Measurements from ENCODE around the gene PPEF2. TPM values are rescaled to one million over a fixed set of nuclear protein-coding genes. Genes with fewer than 3 reads are reported as not detected.

The PPEF2 gene
- total RNA-seq, 1 experiment from 2014 or later: not detected

DNA sequence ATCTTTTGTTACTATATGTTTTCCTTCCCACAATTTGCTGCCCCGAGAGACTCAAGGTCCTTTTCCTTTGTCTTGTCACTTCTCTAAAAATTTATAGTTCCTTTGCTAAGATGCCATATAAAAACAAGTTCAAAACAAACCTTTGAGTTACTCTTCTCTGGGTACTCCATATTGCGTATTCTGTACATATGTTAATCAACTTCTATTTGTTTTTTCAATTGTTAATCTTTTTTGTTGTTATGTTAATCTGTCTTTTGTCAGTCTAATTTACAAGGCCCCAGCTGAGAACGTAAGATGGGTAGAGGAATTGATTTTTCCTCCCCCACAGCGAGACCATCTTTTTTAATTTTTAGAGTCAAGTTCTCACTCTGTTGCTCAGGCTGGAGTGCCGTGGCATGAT lies 7.2 kb upstream of the PPEF2 start:
- in situ Hi-C loops (cut with HindIII; ENCODE audit: low pct_unique_long_range_greater_than_20kb, low sequenced_read_pairs): no loop called here
- no peak for DNase-seq (ENCODE audit: low read depth, low spot score)
- TF ChIP-seq POLR2AphosphoS5 (IDR thresholded peaks at IDR 0.05; ENCODE audit: low read depth, low read length) (no peak), TCF7L2 (IDR thresholded peaks at IDR 0.05; ENCODE audit: low read depth, low read length) (no peak), SIN3A (IDR thresholded peaks at IDR 0.05; ENCODE audit: borderline replicate concordance, insufficient read depth, low read depth, low read length) (no peak)
- TF ChIP-seq, protein P1, sequence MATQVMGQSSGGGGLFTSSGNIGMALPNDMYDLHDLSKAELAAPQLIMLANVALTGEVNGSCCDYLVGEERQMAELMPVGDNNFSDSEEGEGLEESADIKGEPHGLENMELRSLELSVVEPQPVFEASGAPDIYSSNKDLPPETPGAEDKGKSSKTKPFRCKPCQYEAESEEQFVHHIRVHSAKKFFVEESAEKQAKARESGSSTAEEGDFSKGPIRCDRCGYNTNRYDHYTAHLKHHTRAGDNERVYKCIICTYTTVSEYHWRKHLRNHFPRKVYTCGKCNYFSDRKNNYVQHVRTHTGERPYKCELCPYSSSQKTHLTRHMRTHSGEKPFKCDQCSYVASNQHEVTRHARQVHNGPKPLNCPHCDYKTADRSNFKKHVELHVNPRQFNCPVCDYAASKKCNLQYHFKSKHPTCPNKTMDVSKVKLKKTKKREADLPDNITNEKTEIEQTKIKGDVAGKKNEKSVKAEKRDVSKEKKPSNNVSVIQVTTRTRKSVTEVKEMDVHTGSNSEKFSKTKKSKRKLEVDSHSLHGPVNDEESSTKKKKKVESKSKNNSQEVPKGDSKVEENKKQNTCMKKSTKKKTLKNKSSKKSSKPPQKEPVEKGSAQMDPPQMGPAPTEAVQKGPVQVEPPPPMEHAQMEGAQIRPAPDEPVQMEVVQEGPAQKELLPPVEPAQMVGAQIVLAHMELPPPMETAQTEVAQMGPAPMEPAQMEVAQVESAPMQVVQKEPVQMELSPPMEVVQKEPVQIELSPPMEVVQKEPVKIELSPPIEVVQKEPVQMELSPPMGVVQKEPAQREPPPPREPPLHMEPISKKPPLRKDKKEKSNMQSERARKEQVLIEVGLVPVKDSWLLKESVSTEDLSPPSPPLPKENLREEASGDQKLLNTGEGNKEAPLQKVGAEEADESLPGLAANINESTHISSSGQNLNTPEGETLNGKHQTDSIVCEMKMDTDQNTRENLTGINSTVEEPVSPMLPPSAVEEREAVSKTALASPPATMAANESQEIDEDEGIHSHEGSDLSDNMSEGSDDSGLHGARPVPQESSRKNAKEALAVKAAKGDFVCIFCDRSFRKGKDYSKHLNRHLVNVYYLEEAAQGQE (IDR thresholded peaks at IDR 0.05; ENCODE audit: insufficient read depth in 1 of 2, low read depth in 2 of 2, low read length in 1 of 2): no peak
- TF ChIP-seq, protein P2, sequence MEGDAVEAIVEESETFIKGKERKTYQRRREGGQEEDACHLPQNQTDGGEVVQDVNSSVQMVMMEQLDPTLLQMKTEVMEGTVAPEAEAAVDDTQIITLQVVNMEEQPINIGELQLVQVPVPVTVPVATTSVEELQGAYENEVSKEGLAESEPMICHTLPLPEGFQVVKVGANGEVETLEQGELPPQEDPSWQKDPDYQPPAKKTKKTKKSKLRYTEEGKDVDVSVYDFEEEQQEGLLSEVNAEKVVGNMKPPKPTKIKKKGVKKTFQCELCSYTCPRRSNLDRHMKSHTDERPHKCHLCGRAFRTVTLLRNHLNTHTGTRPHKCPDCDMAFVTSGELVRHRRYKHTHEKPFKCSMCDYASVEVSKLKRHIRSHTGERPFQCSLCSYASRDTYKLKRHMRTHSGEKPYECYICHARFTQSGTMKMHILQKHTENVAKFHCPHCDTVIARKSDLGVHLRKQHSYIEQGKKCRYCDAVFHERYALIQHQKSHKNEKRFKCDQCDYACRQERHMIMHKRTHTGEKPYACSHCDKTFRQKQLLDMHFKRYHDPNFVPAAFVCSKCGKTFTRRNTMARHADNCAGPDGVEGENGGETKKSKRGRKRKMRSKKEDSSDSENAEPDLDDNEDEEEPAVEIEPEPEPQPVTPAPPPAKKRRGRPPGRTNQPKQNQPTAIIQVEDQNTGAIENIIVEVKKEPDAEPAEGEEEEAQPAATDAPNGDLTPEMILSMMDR (IDR thresholded peaks at IDR 0.05): no peak

DNA sequence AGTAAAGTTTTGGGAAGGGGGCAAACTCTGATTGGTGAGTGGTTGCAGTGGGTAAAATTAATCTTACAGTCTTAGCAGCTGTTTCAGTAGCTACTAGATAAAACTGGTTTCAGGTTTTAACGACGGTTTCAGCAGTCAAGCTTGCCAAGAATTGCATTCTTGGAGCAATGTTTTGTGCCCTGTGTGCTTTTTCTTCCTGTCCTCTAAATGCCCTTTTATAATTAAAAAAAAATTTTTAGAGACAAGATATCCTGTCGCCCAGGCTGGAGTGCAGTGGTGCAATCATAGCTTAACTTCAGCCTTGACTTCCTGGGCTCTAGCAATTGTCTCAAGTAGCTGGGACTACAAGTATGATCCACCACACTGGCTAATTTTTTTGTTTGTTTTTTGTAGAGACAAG lies 6.3 kb upstream of the PPEF2 start:
- ATAC-seq (no peak), DNase-seq (ENCODE audit: low read depth, low spot score) (no peak)
- intact Hi-C loops (cut with micrococcal nuclease; ENCODE audit: unreplicated experiment) (no loop called here), in situ Hi-C loops (cut with HindIII; ENCODE audit: low pct_unique_long_range_greater_than_20kb, low sequenced_read_pairs) (no loop called here)
- POLR2A ChIA-PET: no interaction called here
- BruUV-seq (replicated peaks): no TSS peak
- no peaks in the 10 kb centered on the region for H3K27me3 ChIP-seq (ENCODE audit: control insufficient read depth, insufficient read depth, low read length)
- TF ChIP-seq SIN3A (IDR thresholded peaks at IDR 0.05; ENCODE audit: borderline replicate concordance, insufficient read depth, low read depth, low read length) (no peak), POLR2AphosphoS5 (IDR thresholded peaks at IDR 0.05; ENCODE audit: low read depth, low read length) (no peak), TCF7L2 (IDR thresholded peaks at IDR 0.05; ENCODE audit: low read depth, low read length) (no peak)
- TF ChIP-seq, protein P2 (IDR thresholded peaks at IDR 0.05): no peak
- TF ChIP-seq, protein P1 (IDR thresholded peaks at IDR 0.05; ENCODE audit: insufficient read depth in 1 of 2, low read depth in 2 of 2, low read length in 1 of 2): no peak
- H3K9me3 ChIP-seq (ENCODE audit: control insufficient read depth, insufficient read depth, low read depth, low read length): no peaks in the 10 kb centered on the region
- H3K4me1 ChIP-seq (ENCODE audit: control insufficient read depth, insufficient read depth, low read length): no peaks in the 10 kb centered on the region
- CTCF ChIA-PET: no interaction called here
- H3K4me3 ChIP-seq (ENCODE audit: low read depth in 2 of 2, low read length in 2 of 2): no peak overlapping the region
- no peaks in the 10 kb centered on the region for H3K36me3 ChIP-seq (ENCODE audit: control insufficient read depth, insufficient read depth, low read length)
- no peak overlapping the region for H3K27ac ChIP-seq (ENCODE audit: low read length)

More for the DNA sequence above, 7.2 kb upstream of the PPEF2 start:
- ATAC-seq: no peak
- Histone ChIP-seq H3K27me3 (ENCODE audit: control insufficient read depth, insufficient read depth, low read length) (no peaks in the 10 kb centered on the region), H3K27ac (ENCODE audit: low read length) (no peak overlapping the region), H3K9me3 (ENCODE audit: control insufficient read depth, insufficient read depth, low read depth, low read length) (no peaks in the 10 kb centered on the region), H3K36me3 (ENCODE audit: control insufficient read depth, insufficient read depth, low read length) (no peaks in the 10 kb centered on the region), H3K4me1 (ENCODE audit: control insufficient read depth, insufficient read depth, low read length) (no peaks in the 10 kb centered on the region), H3K4me3 (ENCODE audit: low read depth in 2 of 2, low read length in 2 of 2) (no peak overlapping the region)
- POLR2A ChIA-PET: no interaction called here
- BruUV-seq (replicated peaks): no TSS peak
- intact Hi-C loops (cut with micrococcal nuclease; ENCODE audit: unreplicated experiment): no loop called here
- CTCF ChIA-PET: no interaction called here
